Measurements from ENCODE around the gene FRZB.
A peak's percentile ranks its signal among the peaks of the same experiment; 100 is the strongest.

FRZB gene

GRCh38 chr2:182867426-182868053 lies 1.1 kb upstream of the FRZB start:
- Histone ChIP-seq H3K27me3 (ENCODE audit: control insufficient read depth in 1 of 2, insufficient read depth in 2 of 2, low read length in 2 of 2) (peaks cover 6 to 12% of the 10 kb centered on the region in 2 donors), H3K27ac (ENCODE audit: low read depth, low read length) (no peak overlapping the region), H3K4me1 (ENCODE audit: control insufficient read depth in 1 of 2, insufficient read depth in 2 of 2, low read length in 2 of 2) (peaks cover 11 to 14% of the 10 kb centered on the region in 2 donors), H3K36me3 (ENCODE audit: control insufficient read depth in 1 of 2, insufficient read depth in 2 of 2, low read length in 2 of 2) (no peaks in the 10 kb centered on the region), H3K9me3 (ENCODE audit: control insufficient read depth in 1 of 2, low read length in 2 of 2) (no peaks in the 10 kb centered on the region), H3K9ac (ENCODE audit: low read depth in 1 of 2, low read length in 2 of 2) (no peak overlapping the region), H3K4me3 (ENCODE audit: low read depth in 1 of 2, low read length in 2 of 2) (peak overlapping the region; percentile 64 to 68)

GRCh38 chr2:182866095-182866460 lies 359 bp downstream of the FRZB start:
- no peak overlapping the region for H3K27ac ChIP-seq (ENCODE audit: low read depth, low read length)
- peak overlapping the region; percentile 64 to 68 for H3K4me3 ChIP-seq (ENCODE audit: low read depth in 1 of 2, low read length in 2 of 2)
- H3K9me3 ChIP-seq (ENCODE audit: control insufficient read depth in 1 of 2, low read length in 2 of 2) = no peaks in the 10 kb centered on the region
- no peak overlapping the region for H3K9ac ChIP-seq (ENCODE audit: low read depth in 1 of 2, low read length in 2 of 2)
- peaks cover 6 to 12% of the 10 kb centered on the region in 2 donors for H3K27me3 ChIP-seq (ENCODE audit: control insufficient read depth in 1 of 2, insufficient read depth in 2 of 2, low read length in 2 of 2)
- H3K4me1 ChIP-seq (ENCODE audit: control insufficient read depth in 1 of 2, insufficient read depth in 2 of 2, low read length in 2 of 2) = peaks cover 11 to 14% of the 10 kb centered on the region in 2 donors
- no peaks in the 10 kb centered on the region for H3K36me3 ChIP-seq (ENCODE audit: control insufficient read depth in 1 of 2, insufficient read depth in 2 of 2, low read length in 2 of 2)

GRCh38 chr2:182864949-182865570 lies 1.4 kb downstream of the FRZB start:
- Histone ChIP-seq H3K27me3 (ENCODE audit: control insufficient read depth in 1 of 2, insufficient read depth in 2 of 2, low read length in 2 of 2) (peaks cover 6 to 12% of the 10 kb centered on the region in 2 donors), H3K9ac (ENCODE audit: low read depth in 1 of 2, low read length in 2 of 2) (no peak overlapping the region), H3K9me3 (ENCODE audit: control insufficient read depth in 1 of 2, low read length in 2 of 2) (no peaks in the 10 kb centered on the region), H3K4me3 (ENCODE audit: low read depth in 1 of 2, low read length in 2 of 2) (no peak overlapping the region), H3K4me1 (ENCODE audit: control insufficient read depth in 1 of 2, insufficient read depth in 2 of 2, low read length in 2 of 2) (peaks cover 11 to 14% of the 10 kb centered on the region in 2 donors), H3K36me3 (ENCODE audit: control insufficient read depth in 1 of 2, insufficient read depth in 2 of 2, low read length in 2 of 2) (no peaks in the 10 kb centered on the region), H3K27ac (ENCODE audit: low read depth, low read length) (no peak overlapping the region)

GRCh38 chr2:182863642-182864041 lies 2.8 kb downstream of the FRZB start:
- Histone ChIP-seq H3K27me3 (ENCODE audit: control insufficient read depth in 1 of 2, insufficient read depth in 2 of 2, low read length in 2 of 2) (peaks cover 6 to 12% of the 10 kb centered on the region in 2 donors), H3K4me1 (ENCODE audit: control insufficient read depth in 1 of 2, insufficient read depth in 2 of 2, low read length in 2 of 2) (peaks cover 11 to 14% of the 10 kb centered on the region in 2 donors), H3K36me3 (ENCODE audit: control insufficient read depth in 1 of 2, insufficient read depth in 2 of 2, low read length in 2 of 2) (no peaks in the 10 kb centered on the region), H3K27ac (ENCODE audit: low read depth, low read length) (no peak overlapping the region), H3K9ac (ENCODE audit: low read depth in 1 of 2, low read length in 2 of 2) (no peak overlapping the region), H3K4me3 (ENCODE audit: low read depth in 1 of 2, low read length in 2 of 2) (no peak overlapping the region), H3K9me3 (ENCODE audit: control insufficient read depth in 1 of 2, low read length in 2 of 2) (no peaks in the 10 kb centered on the region)

- H3K36me3 ChIP-seq (ENCODE audit: control insufficient read depth in 1 of 2, insufficient read depth in 2 of 2, low read length in 2 of 2) = no peaks in the 10 kb centered on the region
- H3K27me3 ChIP-seq (ENCODE audit: control insufficient read depth in 1 of 2, insufficient read depth in 2 of 2, low read length in 2 of 2) = peaks cover 6 to 12% of the 10 kb centered on the region in 2 donors
- H3K4me3 ChIP-seq (ENCODE audit: low read depth in 1 of 2, low read length in 2 of 2) = no peak overlapping the region
- peaks cover 0 to 11% of the 10 kb centered on the region in 2 donors for H3K4me1 ChIP-seq (ENCODE audit: control insufficient read depth in 1 of 2, insufficient read depth in 2 of 2, low read length in 2 of 2)
- no peaks in the 10 kb centered on the region for H3K9me3 ChIP-seq (ENCODE audit: control insufficient read depth in 1 of 2, low read length in 2 of 2)
- no peak overlapping the region for H3K27ac ChIP-seq (ENCODE audit: low read depth, low read length)
- no peak overlapping the region for H3K9ac ChIP-seq (ENCODE audit: low read depth in 1 of 2, low read length in 2 of 2)
Observed at GRCh38 chr2:182862091-182862490, 4.3 kb downstream of the FRZB start.

GRCh38 chr2:182860858-182861257 lies 5.6 kb downstream of the FRZB start:
- Histone ChIP-seq H3K9me3 (ENCODE audit: control insufficient read depth in 1 of 2, low read length in 2 of 2) (no peaks in the 10 kb centered on the region), H3K27ac (ENCODE audit: low read depth, low read length) (no peak overlapping the region)

GRCh38 chr2:182858671-182859070 lies 7.8 kb downstream of the FRZB start:
- no peaks in the 10 kb centered on the region for H3K27me3 ChIP-seq (ENCODE audit: control insufficient read depth in 1 of 2, insufficient read depth in 2 of 2, low read length in 2 of 2)
- H3K27ac ChIP-seq (ENCODE audit: low read depth, low read length) = no peak overlapping the region
- no peak overlapping the region for H3K9ac ChIP-seq (ENCODE audit: low read depth in 1 of 2, low read length in 2 of 2)
- H3K4me3 ChIP-seq (ENCODE audit: low read depth in 1 of 2, low read length in 2 of 2) = no peak overlapping the region
- H3K36me3 ChIP-seq (ENCODE audit: control insufficient read depth in 1 of 2, insufficient read depth in 2 of 2, low read length in 2 of 2) = no peaks in the 10 kb centered on the region
- H3K4me1 ChIP-seq (ENCODE audit: control insufficient read depth in 1 of 2, insufficient read depth in 2 of 2, low read length in 2 of 2) = no peaks in the 10 kb centered on the region
- H3K9me3 ChIP-seq (ENCODE audit: control insufficient read depth in 1 of 2, low read length in 2 of 2) = no peaks in the 10 kb centered on the region

More at GRCh38 chr2:182860858-182861257, 5.6 kb downstream of the FRZB start:
- Histone ChIP-seq H3K27me3 (ENCODE audit: control insufficient read depth in 1 of 2, insufficient read depth in 2 of 2, low read length in 2 of 2) (peaks cover 0 to 4% of the 10 kb centered on the region in 2 donors), H3K4me1 (ENCODE audit: control insufficient read depth in 1 of 2, insufficient read depth in 2 of 2, low read length in 2 of 2) (no peaks in the 10 kb centered on the region), H3K4me3 (ENCODE audit: low read depth in 1 of 2, low read length in 2 of 2) (no peak overlapping the region), H3K9ac (ENCODE audit: low read depth in 1 of 2, low read length in 2 of 2) (no peak overlapping the region), H3K36me3 (ENCODE audit: control insufficient read depth in 1 of 2, insufficient read depth in 2 of 2, low read length in 2 of 2) (no peaks in the 10 kb centered on the region)

- Histone ChIP-seq H3K27me3 (ENCODE audit: control insufficient read depth in 1 of 2, insufficient read depth in 2 of 2, low read length in 2 of 2) (no peaks in the 10 kb centered on the region), H3K4me3 (ENCODE audit: low read depth in 1 of 2, low read length in 2 of 2) (no peak overlapping the region), H3K4me1 (ENCODE audit: control insufficient read depth in 1 of 2, insufficient read depth in 2 of 2, low read length in 2 of 2) (no peaks in the 10 kb centered on the region), H3K9ac (ENCODE audit: low read depth in 1 of 2, low read length in 2 of 2) (no peak overlapping the region), H3K9me3 (ENCODE audit: control insufficient read depth in 1 of 2, low read length in 2 of 2) (no peaks in the 10 kb centered on the region), H3K27ac (ENCODE audit: low read depth, low read length) (no peak overlapping the region), H3K36me3 (ENCODE audit: control insufficient read depth in 1 of 2, insufficient read depth in 2 of 2, low read length in 2 of 2) (no peaks in the 10 kb centered on the region)
Observed at GRCh38 chr2:182855376-182855775, 11.1 kb downstream of the FRZB start.

GRCh38 chr2:182854375-182855105 lies 11.9 kb downstream of the FRZB start:
- no peaks in the 10 kb centered on the region for H3K27me3 ChIP-seq (ENCODE audit: control insufficient read depth in 1 of 2, insufficient read depth in 2 of 2, low read length in 2 of 2)
- H3K27ac ChIP-seq (ENCODE audit: low read depth, low read length) = no peak overlapping the region
- no peaks in the 10 kb centered on the region for H3K4me1 ChIP-seq (ENCODE audit: control insufficient read depth in 1 of 2, insufficient read depth in 2 of 2, low read length in 2 of 2)
- H3K9me3 ChIP-seq (ENCODE audit: control insufficient read depth in 1 of 2, low read length in 2 of 2) = no peaks in the 10 kb centered on the region
- H3K9ac ChIP-seq (ENCODE audit: low read depth in 1 of 2, low read length in 2 of 2) = no peak overlapping the region
- no peaks in the 10 kb centered on the region for H3K36me3 ChIP-seq (ENCODE audit: control insufficient read depth in 1 of 2, insufficient read depth in 2 of 2, low read length in 2 of 2)
- H3K4me3 ChIP-seq (ENCODE audit: low read depth in 1 of 2, low read length in 2 of 2) = no peak overlapping the region

- Histone ChIP-seq H3K9ac (ENCODE audit: low read depth in 1 of 2, low read length in 2 of 2) (no peak overlapping the region), H3K36me3 (ENCODE audit: control insufficient read depth in 1 of 2, insufficient read depth in 2 of 2, low read length in 2 of 2) (no peaks in the 10 kb centered on the region), H3K27me3 (ENCODE audit: control insufficient read depth in 1 of 2, insufficient read depth in 2 of 2, low read length in 2 of 2) (no peaks in the 10 kb centered on the region), H3K27ac (ENCODE audit: low read depth, low read length) (no peak overlapping the region), H3K4me3 (ENCODE audit: low read depth in 1 of 2, low read length in 2 of 2) (no peak overlapping the region), H3K9me3 (ENCODE audit: control insufficient read depth in 1 of 2, low read length in 2 of 2) (no peaks in the 10 kb centered on the region), H3K4me1 (ENCODE audit: control insufficient read depth in 1 of 2, insufficient read depth in 2 of 2, low read length in 2 of 2) (no peaks in the 10 kb centered on the region)
Observed at GRCh38 chr2:182852801-182853200, 13.6 kb downstream of the FRZB start.

All from duodenal mucosa (tissue), 2 donors.